ENCODE data around the gene COX8A. TPM values are rescaled to one million over a fixed set of nuclear protein-coding genes. Genes with fewer than 3 reads are reported as not detected.
A peak's percentile ranks its signal among the peaks of the same experiment; 100 is the strongest.

The COX8A gene
- total and polyA plus RNA-seq, 9 of the 15 experiments (the other 6 are each of a cell fraction or from before 2014, with no cell fraction given), result 274 to 1,206 (median 526) TPM

- H3K4me2 ChIP-seq (ENCODE audit: insufficient read depth, low read length), result no peak overlapping the region
- in situ Hi-C loops (cut with MboI) (no loop called here), intact Hi-C loops (cut with micrococcal nuclease) (no loop called here)
- H4K20me1 ChIP-seq (replicated peaks; ENCODE audit: control insufficient read depth, insufficient read depth, low read length), result peaks cover 4% of the 10 kb centered on the region; the same call in 1 of the 2 replicates
- ATAC-seq (no peak), DNase-seq (ENCODE audit: extremely low read depth in 1 of 4, low spot score in 3 of 4) (no peak), FAIRE-seq (no peak)
- H3K27me3 ChIP-seq (ENCODE audit: control insufficient read depth in 2 of 2, insufficient read depth in 2 of 2, low read length in 2 of 2), result no peaks in the 10 kb centered on the region
- H3K4me1 ChIP-seq (replicated peaks in 1 of 2; ENCODE audit: control insufficient read depth in 2 of 2, insufficient read depth in 2 of 2, low read length in 2 of 2), result peaks cover 0 to 51% of the 10 kb centered on the region in 2 experiments; a peak in 2 of 5 replicates
- BruUV-seq (replicated peaks), result no TSS peak
- WGBS (ENCODE audit: insufficient coverage, low coverage, missing lambda C conversion rate), result 83% methylated on average over 9 of the region's 11 CpGs
- H3K36me3 ChIP-seq (ENCODE audit: control insufficient read depth, insufficient read depth, low read length), result peaks cover 72% of the 10 kb centered on the region; the same call in 2 of the 3 replicates
- no peak overlapping the region for H3K27ac ChIP-seq (ENCODE audit: extremely low read depth, low read depth, low read length)
- H3K9me3 ChIP-seq (replicated peaks; ENCODE audit: control insufficient read depth, insufficient read depth, low read depth, low read length), result no peaks in the 10 kb centered on the region
- H3K9me1 ChIP-seq (ENCODE audit: control insufficient read depth, insufficient read depth, low read length), result no peaks in the 10 kb centered on the region
- H3K79me2 ChIP-seq (ENCODE audit: control insufficient read depth, insufficient read depth, low read length), result no peaks in the 10 kb centered on the region
- no peak overlapping the region for H3K4me3 ChIP-seq
- no peak overlapping the region for H2AFZ ChIP-seq (ENCODE audit: low read depth, low read length)
- ChIA-PET CTCF (ENCODE audit: low intra/inter-chr PET ratio) (no interaction called here), POLR2A (interaction anchor here (0.6 to 1.6 kb wide), 3 partner anchors 10 to 351 kb away, joined by 3 to 7 read pairs (median 5); no protein-coding TSS in a partner anchor)
- H3K9ac ChIP-seq (ENCODE audit: insufficient read depth in 1 of 2, low read depth in 2 of 2, low read length in 2 of 2), result peak overlapping the region in 1 of 2 experiments; percentile 45; a peak in 2 of 4 replicates
- TF ChIP-seq NFIX (CRISPR knock-in tag; IDR thresholded peaks at IDR 0.05; ENCODE audit: low read depth) (no peak), SP2 (IDR thresholded peaks at IDR 0.05; ENCODE audit: extremely low read depth, low read depth, low read length, poor library complexity, severe bottlenecking) (no peak), ELF1 (tag; IDR thresholded peaks at IDR 0.05) (no peak), KHSRP (IDR thresholded peaks at IDR 0.05) (no peak), RFX7 (CRISPR knock-in tag; IDR thresholded peaks at IDR 0.05) (no peak), POLR2G (IDR thresholded peaks at IDR 0.05; ENCODE audit: low read depth, low read length) (0 out of 2 replicates have a peak, but pooled peaks have one; percentile 16), MBD2 (IDR thresholded peaks at IDR 0.05; ENCODE audit: borderline replicate concordance, low read depth) (no peak), SFPQ (IDR thresholded peaks at IDR 0.05; ENCODE audit: low read depth, low read length) (no peak), SOX6 (IDR thresholded peaks at IDR 0.05) (no peak), PRPF4 (IDR thresholded peaks at IDR 0.05; ENCODE audit: insufficient read depth, low read depth, low read length, poor library complexity, severe bottlenecking) (no peak), ZNF239 (CRISPR knock-in tag; IDR thresholded peaks at IDR 0.05) (no peak), RBFOX2 (IDR thresholded peaks at IDR 0.05; ENCODE audit: low read depth, low read length) (peak; percentile 26; the same call in 1 of the 2 replicates), FOSL1 (tag; conservative IDR thresholded peaks at IDR 0.05) (no peak)
These were observed 23.4 kb downstream of the COX8A start for GRCh38 chr11:63997801-63998337.

Measured in K562 (cell line).